Astrocyte (in vitro differentiated cells and primary cell): ENCODE data around the gene TTLL7.

Experiments
- CTCF ChIP-seq: IDR thresholded peaks from 2 replicates; pipeline ENCODE4 v1.5.1; 2011; ENCODE audit warnings: low read depth, mild to moderate bottlenecking, inconsistent platforms, low read length, moderate library complexity; ENCODE audit not compliant: insufficient read depth
- EZH2 ChIP-seq: IDR thresholded peaks from 2 replicates; pipeline ENCODE4 v1.6.1; 2012; ENCODE audit warnings: mild to moderate bottlenecking, low read length, inconsistent platforms; ENCODE audit not compliant: insufficient read depth

- TF ChIP-seq CTCF (no peak), EZH2 (no peak)
Observed at GRCh38 chr1:83854456-83854855, 144.5 kb downstream of the TTLL7 start.
